Measurements from ENCODE around the gene SRGN.
"Not testable (repeated sequence)": the region's sequence is repeated elsewhere in the genome, so short reads cannot be mapped to it uniquely, and the experiment has no call there.

The SRGN gene

DNA sequence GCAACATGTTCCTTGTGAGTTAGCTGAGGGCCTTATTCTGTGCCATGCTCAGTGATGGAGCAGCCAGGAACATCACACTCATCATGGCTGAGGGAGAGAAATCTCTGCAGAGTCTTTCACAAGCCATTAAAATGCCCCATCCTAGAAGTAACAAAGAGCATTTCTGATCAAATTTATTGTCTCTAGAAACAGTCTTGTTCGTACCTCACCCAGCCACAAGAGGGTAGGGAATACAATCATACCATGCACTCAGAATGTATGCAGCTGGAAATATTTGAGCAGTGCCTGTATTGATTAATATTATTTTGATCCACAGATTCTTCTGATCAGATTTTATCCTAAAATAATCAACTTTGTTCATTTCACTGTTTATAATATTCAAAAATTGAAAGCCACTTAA lies 53.4 kb downstream of the SRGN start:
- no peak for DNase-seq (ENCODE audit: low read depth in 2 of 2)

DNA sequence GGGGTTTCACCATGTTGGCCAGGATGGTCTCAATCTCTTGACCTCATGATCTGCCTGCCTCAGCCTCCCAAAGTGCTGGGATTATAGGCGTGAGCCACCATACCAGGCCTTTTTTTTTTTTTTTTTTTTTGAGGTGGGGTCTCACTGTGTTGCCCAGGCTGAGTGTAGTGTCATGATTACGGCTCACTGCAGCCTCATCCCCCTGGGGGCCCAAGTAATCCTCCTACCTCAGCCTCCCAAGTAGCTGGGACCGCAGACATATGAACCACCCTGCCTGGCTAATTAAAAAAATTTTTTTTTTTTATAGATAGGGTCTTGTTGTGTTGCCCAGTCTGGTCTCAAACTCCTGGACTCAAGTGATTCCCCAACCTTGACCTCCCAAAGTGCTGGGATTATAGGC lies 54.2 kb downstream of the SRGN start:
- DNase-seq (ENCODE audit: low read depth in 2 of 2) = not testable (repeated sequence)

DNA sequence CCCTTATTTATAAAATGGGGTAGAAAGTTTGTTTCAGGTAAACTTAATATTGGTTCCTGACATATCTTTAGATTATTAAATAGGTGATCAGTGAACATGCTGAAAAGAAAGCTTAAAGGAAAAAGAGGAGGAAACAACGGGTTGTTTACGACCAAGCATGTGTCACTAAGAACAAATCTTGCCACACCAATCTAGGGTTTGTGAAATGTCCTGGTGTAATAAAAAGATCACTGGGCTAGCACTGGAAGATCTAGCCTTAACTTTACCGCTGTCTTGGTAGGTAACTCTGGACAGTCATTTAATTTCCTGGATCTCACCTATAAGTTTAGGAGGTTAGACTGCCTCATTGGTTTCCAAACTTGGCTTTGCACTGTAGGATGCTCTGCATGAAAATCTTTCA lies 55.1 kb downstream of the SRGN start:
- no peak for DNase-seq (ENCODE audit: low read depth in 2 of 2)

- no peak for DNase-seq (ENCODE audit: low read depth in 2 of 2)
Measured at GRCh38 chr10:69145329-69145728, 57.4 kb downstream of the SRGN start.

DNA sequence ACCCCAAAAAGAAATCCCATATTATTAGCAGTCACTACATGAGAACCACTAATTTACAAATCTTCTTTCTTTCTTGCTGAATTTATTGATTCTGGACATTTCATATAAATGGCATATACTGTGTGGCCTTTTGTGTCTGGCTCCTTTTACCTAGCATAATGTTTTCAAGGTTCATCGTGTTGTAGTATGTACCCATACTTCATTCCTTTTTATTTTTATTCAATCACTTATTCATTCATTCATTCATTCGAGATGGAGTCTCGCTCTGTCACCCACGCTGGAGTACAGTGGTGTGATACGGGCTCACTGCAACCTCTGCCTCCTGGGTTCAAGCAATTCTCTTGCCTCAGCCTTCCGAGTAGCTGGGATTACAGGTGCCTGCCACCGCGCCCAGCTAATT lies 58.0 kb downstream of the SRGN start:
- DNase-seq (ENCODE audit: low read depth in 2 of 2) = no peak

DNA sequence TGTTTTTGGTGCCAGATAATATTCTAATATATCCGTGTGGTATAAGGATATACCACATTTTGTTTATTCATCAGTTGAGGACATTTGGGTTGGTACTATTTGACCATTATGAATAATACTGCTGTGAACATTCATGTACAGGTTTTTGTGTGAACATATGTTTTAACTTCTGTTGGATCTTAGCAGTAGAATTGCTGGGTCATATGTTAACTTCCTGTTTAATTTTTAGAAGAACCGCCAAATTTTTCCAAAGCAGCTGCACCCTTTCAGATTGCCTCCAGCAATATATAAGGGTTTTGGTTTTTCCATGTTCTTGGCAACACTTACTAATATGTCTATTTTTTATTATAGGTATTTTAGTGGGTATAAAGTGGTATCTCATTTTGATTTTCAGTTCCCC lies 58.9 kb downstream of the SRGN start:
- DNase-seq (ENCODE audit: low read depth in 2 of 2) = no peak

GRCh38 chr10:69151984-69152383 lies 64.1 kb downstream of the SRGN start:
- no peak for DNase-seq (ENCODE audit: low read depth in 2 of 2)

GRCh38 chr10:69153227-69153626 lies 65.3 kb downstream of the SRGN start:
- no peak for DNase-seq (ENCODE audit: low read depth in 2 of 2)
